HEK293 (cell line): ENCODE measurements around the gene RORB.

Experiments used
- CTCF ChIA-PET: fragments of 350-600 bp; formaldehyde crosslinking; extraction: SDS; loops from one replicate; lab custom pipeline; 2021; ENCODE audit warnings: antibody characterized with exemption; lab: Yijun Ruan, JAX
- POLR2A ChIA-PET: fragments of 300-600 bp; formaldehyde crosslinking; extraction: SDS; loops from one replicate; lab custom pipeline; 2020; ENCODE audit warnings: antibody characterized with exemption, inconsistent platforms; lab: Yijun Ruan, JAX
- H3K27ac ChIP-seq: fragments of 200-500 bp; sonication (Bioruptor generic); 2 replicates; pipeline ENCODE4 v1.5.1; 2014; ENCODE audit warnings: low read depth, low read length, control low read depth, inconsistent platforms; ENCODE audit errors: extremely low read depth
- H3K36me3 ChIP-seq, 2 experiments: fragments of 200-500 bp in 1 of 2; sonication (Bioruptor generic) in 1 of 2; 1 replicate in 1 of 2; 2 replicates in 1 of 2; pipeline ENCODE4 v1.5.1; 2014 to 2017; ENCODE audit warnings: inconsistent platforms in 2 of 2, low read length in 2 of 2; ENCODE audit not compliant: control insufficient read depth in 2 of 2, insufficient read depth in 1 of 2
- H3K4me1 ChIP-seq: fragments of 200-500 bp; sonication (Bioruptor generic); 2 replicates; pipeline ENCODE4 v1.5.1; 2014; ENCODE audit warnings: mild to moderate bottlenecking, low read length, inconsistent platforms; ENCODE audit not compliant: control insufficient read depth, insufficient read depth
- H3K4me3 ChIP-seq: 2 replicates; pipeline ENCODE4 v1.5.1; 2011; ENCODE audit warnings: low read depth, mild to moderate bottlenecking, control low read depth, low read length, moderate library complexity
- H3K9me3 ChIP-seq: fragments of 200-500 bp; sonication (Bioruptor generic); 2 replicates; pipeline ENCODE4 v1.5.1; 2014; ENCODE audit warnings: low read depth, low read length, inconsistent platforms; ENCODE audit not compliant: control insufficient read depth, insufficient read depth
- GFI1B ChIP-seq: fragments of 450-650 bp; formaldehyde crosslinking; IDR thresholded peaks from 2 replicates; pipeline ENCODE4 v1.5.1; 2016; ENCODE audit warnings: missing biosample characterization, missing genetic modification characterization
- GLIS1 ChIP-seq: fragments of 450-650 bp; formaldehyde crosslinking; IDR thresholded peaks from 2 replicates; pipeline ENCODE4 v1.5.1; 2016; ENCODE audit warnings: missing biosample characterization, missing genetic modification characterization
- HOXD13 ChIP-seq: sonication (generic); formaldehyde crosslinking; IDR thresholded peaks from 2 replicates; pipeline ENCODE4 v1.8.0; 2022; ENCODE audit warnings: missing genetic modification reagents, borderline replicate concordance
- IKZF3 ChIP-seq: fragments of 450-650 bp; IDR thresholded peaks from 2 replicates; pipeline ENCODE4 v1.5.0; 2018; ENCODE audit warnings: missing biosample characterization, mild to moderate bottlenecking, missing genetic modification characterization, moderate library complexity
- KLF17 ChIP-seq: fragments of 450-650 bp; formaldehyde crosslinking; IDR thresholded peaks from 2 replicates; pipeline ENCODE4 v1.5.1; 2016; ENCODE audit warnings: missing biosample characterization, missing genetic modification characterization
- MEIS1 ChIP-seq: sonication (generic); formaldehyde crosslinking; IDR thresholded peaks from 2 replicates; pipeline ENCODE4 v1.8.1; 2022; ENCODE audit warnings: missing genetic modification reagents, mild to moderate bottlenecking, borderline replicate concordance
- PRDM6 ChIP-seq: fragments of 450-650 bp; formaldehyde crosslinking; IDR thresholded peaks from 2 replicates; pipeline ENCODE4 v1.5.1; 2017; ENCODE audit warnings: missing biosample characterization, missing genetic modification characterization
- SP7 ChIP-seq: fragments of 450-650 bp; formaldehyde crosslinking; IDR thresholded peaks from 2 replicates; pipeline ENCODE4 v1.5.1; 2016; ENCODE audit warnings: missing biosample characterization, missing genetic modification characterization
- ZNF133 ChIP-seq: fragments of 450-650 bp; formaldehyde crosslinking; IDR thresholded peaks from 2 replicates; pipeline ENCODE4 v1.5.1; 2016; ENCODE audit warnings: missing biosample characterization, missing genetic modification characterization
- ZNF521 ChIP-seq: fragments of 450-650 bp; formaldehyde crosslinking; IDR thresholded peaks from 2 replicates; pipeline ENCODE4 v1.5.1; 2017; ENCODE audit warnings: missing biosample characterization, mild to moderate bottlenecking, missing genetic modification characterization
- ZNF555 ChIP-seq: fragments of 450-650 bp; formaldehyde crosslinking; conservative IDR thresholded peaks from 2 replicates; pipeline ENCODE4 v1.5.1; 2017; ENCODE audit warnings: missing biosample characterization, mild to moderate bottlenecking, missing genetic modification characterization, inconsistent platforms
- ZNF560 ChIP-seq: fragments of 450-650 bp; formaldehyde crosslinking; IDR thresholded peaks from 2 replicates; pipeline ENCODE4 v1.5.1; 2017; ENCODE audit warnings: missing biosample characterization, missing genetic modification characterization, borderline replicate concordance
- ZNF621 ChIP-seq: fragments of 450-650 bp; formaldehyde crosslinking; IDR thresholded peaks from 2 replicates; pipeline ENCODE4 v1.5.1; 2017; ENCODE audit warnings: missing biosample characterization, missing genetic modification characterization
- ZNF654 ChIP-seq: fragments of 450-650 bp; formaldehyde crosslinking; IDR thresholded peaks from 2 replicates; pipeline ENCODE4 v1.5.1; 2016; ENCODE audit warnings: low read depth, missing biosample characterization, missing genetic modification characterization
- ZNF677 ChIP-seq: fragments of 450-650 bp; IDR thresholded peaks from 2 replicates; pipeline ENCODE4 v1.5.0; 2018; ENCODE audit warnings: missing biosample characterization, mild to moderate bottlenecking, missing genetic modification characterization, moderate library complexity
- ZNF707 ChIP-seq: fragments of 450-650 bp; formaldehyde crosslinking; IDR thresholded peaks from 2 replicates; pipeline ENCODE4 v1.5.1; 2016; ENCODE audit warnings: missing biosample characterization, missing genetic modification characterization
- ZNF76 ChIP-seq: fragments of 450-650 bp; formaldehyde crosslinking; IDR thresholded peaks from 2 replicates; pipeline ENCODE4; 2016; ENCODE audit warnings: low read depth, missing biosample characterization, missing genetic modification characterization, borderline replicate concordance
- ZNF776 ChIP-seq: fragments of 450-650 bp; formaldehyde crosslinking; IDR thresholded peaks from 2 replicates; pipeline ENCODE4 v1.5.0; 2017; ENCODE audit warnings: missing biosample characterization, missing genetic modification characterization, borderline replicate concordance
- TF ChIP-seq, protein P1 (sequence below): fragments of 450-650 bp; formaldehyde crosslinking; IDR thresholded peaks from 2 replicates; pipeline ENCODE4 v1.5.1; 2016; ENCODE audit warnings: missing biosample characterization, missing genetic modification characterization
- TF ChIP-seq, protein P2 (sequence below): fragments of 450-650 bp; formaldehyde crosslinking; IDR thresholded peaks from 2 replicates; pipeline ENCODE4 v1.5.1; 2016; ENCODE audit warnings: missing biosample characterization, missing genetic modification characterization

The RORB gene

DNA sequence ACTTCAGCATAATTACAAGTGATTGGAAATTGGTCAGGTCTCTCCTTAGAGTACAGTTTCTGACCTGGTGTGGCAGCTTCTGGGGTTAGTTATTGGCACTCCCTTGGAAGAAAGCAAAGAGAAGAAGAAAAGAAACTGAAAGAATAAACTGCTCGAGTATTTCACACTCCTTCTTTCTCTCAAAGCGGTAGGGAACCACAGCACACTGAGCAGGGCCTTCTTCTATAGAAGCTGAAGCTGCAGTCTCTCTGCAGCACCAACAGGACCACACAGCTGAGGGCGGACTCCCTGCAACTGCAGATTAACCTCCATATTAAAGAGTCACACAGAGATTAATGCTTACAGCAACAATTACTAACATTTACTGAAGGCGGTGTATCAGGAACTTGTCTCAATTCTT lies 238.6 kb downstream of the RORB start:
- ChIA-PET POLR2A (no interaction called here), CTCF (interaction anchor here (1.6 kb wide), 1 partner anchor 41 kb away, joined by 3 read pairs; no protein-coding TSS in a partner anchor)
- H3K9me3 ChIP-seq, result no peaks in the 10 kb centered on the region
- no peak for TF ChIP-seq ZNF677
- TF ChIP-seq SP7, result no peak
- no peak for TF ChIP-seq GFI1B (tag by site-specific recombination)
- TF ChIP-seq, protein P1, sequence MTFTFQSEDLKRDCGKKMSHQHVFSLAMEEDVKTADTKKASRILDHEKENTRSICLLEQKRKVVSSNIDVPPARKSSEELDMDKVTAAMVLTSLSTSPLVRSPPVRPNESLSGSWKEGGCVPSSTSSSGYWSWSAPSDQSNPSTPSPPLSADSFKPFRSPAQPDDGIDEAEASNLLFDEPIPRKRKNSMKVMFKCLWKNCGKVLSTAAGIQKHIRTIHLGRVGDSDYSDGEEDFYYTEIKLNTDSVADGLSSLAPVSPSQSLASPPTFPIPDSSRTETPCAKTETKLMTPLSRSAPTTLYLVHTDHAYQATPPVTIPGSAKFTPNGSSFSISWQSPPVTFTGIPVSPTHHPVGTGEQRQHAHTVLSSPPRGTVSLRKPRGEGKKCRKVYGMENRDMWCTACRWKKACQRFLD, result no peak
- no peak for TF ChIP-seq KLF17 (tag by site-specific recombination)
- no peak for TF ChIP-seq IKZF3 (tag by site-specific recombination)
- TF ChIP-seq GLIS1 (tag by site-specific recombination), result no peak
- TF ChIP-seq ZNF707 (tag by site-specific recombination), result no peak
- no peak for TF ChIP-seq ZNF521 (tag by site-specific recombination)
- TF ChIP-seq, protein P2, sequence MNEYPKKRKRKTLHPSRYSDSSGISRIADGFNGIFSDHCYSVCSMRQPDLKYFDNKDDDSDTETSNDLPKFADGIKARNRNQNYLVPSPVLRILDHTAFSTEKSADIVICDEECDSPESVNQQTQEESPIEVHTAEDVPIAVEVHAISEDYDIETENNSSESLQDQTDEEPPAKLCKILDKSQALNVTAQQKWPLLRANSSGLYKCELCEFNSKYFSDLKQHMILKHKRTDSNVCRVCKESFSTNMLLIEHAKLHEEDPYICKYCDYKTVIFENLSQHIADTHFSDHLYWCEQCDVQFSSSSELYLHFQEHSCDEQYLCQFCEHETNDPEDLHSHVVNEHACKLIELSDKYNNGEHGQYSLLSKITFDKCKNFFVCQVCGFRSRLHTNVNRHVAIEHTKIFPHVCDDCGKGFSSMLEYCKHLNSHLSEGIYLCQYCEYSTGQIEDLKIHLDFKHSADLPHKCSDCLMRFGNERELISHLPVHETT (tag by site-specific recombination), result no peak
- TF ChIP-seq HOXD13 (CRISPR knock-in tag), result no peak
- no peak for TF ChIP-seq ZNF776 (tag by site-specific recombination)
- no peak for TF ChIP-seq ZNF76 (tag by site-specific recombination)
- no peak for TF ChIP-seq ZNF555
- TF ChIP-seq ZNF654, result no peak
- TF ChIP-seq ZNF621, result no peak
- no peak for TF ChIP-seq PRDM6
- no peak for TF ChIP-seq ZNF560 (tag by site-specific recombination)
- no peaks in the 10 kb centered on the region for H3K36me3 ChIP-seq
- H3K4me1 ChIP-seq, result no peaks in the 10 kb centered on the region
- no peak overlapping the region for H3K27ac ChIP-seq
- H3K4me3 ChIP-seq, result no peak overlapping the region

GRCh38 chr9:74736646-74737045 lies 239.5 kb downstream of the RORB start:
- Histone ChIP-seq H3K9me3 (no peaks in the 10 kb centered on the region), H3K4me3 (no peak overlapping the region), H3K4me1 (no peaks in the 10 kb centered on the region), H3K27ac (no peak overlapping the region), H3K36me3 (no peaks in the 10 kb centered on the region)
- POLR2A ChIA-PET, result no interaction called here
- TF ChIP-seq ZNF133 (no peak), MEIS1 (CRISPR knock-in tag) (no peak)
- CTCF ChIA-PET, result interaction anchor here (1.6 kb wide), 1 partner anchor 41 kb away, joined by 3 read pairs; no protein-coding TSS in a partner anchor
